ENCODE results near the gene ZNF431.

GRCh38 chr19:21148681-21149080 lies 6.8 kb downstream of the ZNF431 start:
- TF ChIP-seq EZH2phosphoT487 (IDR thresholded peaks at IDR 0.05) (no peak), CTCF (IDR thresholded peaks at IDR 0.05) (no peak), EZH2 (IDR thresholded peaks at IDR 0.05) (no peak)
